ENCODE results near the gene MRPL42.

MRPL42 gene

GRCh38 chr12:93500667-93501066, 33.4 kb downstream of the MRPL42 start:
- no peak for FAIRE-seq

GRCh38 chr12:93502802-93503623, 35.7 kb downstream of the MRPL42 start:
- peak; percentile 82 for FAIRE-seq

- no peak for FAIRE-seq
Measured at GRCh38 chr12:93507165-93507564, 39.9 kb downstream of the MRPL42 start.

GRCh38 chr12:93509506-93509905, 42.2 kb downstream of the MRPL42 start:
- no peak for FAIRE-seq

GRCh38 chr12:93514853-93515252, 47.5 kb downstream of the MRPL42 start:
- no peak for FAIRE-seq

GRCh38 chr12:93518725-93519124, 51.4 kb downstream of the MRPL42 start:
- FAIRE-seq, result no peak

- FAIRE-seq, result no peak
Measured at GRCh38 chr12:93519859-93520258, 52.5 kb downstream of the MRPL42 start.

- no peak for FAIRE-seq
Measured at GRCh38 chr12:93520454-93520853, 53.1 kb downstream of the MRPL42 start.

- no peak for FAIRE-seq
Measured at GRCh38 chr12:93521225-93522080, 54.1 kb downstream of the MRPL42 start.

- FAIRE-seq, result no peak
Measured at GRCh38 chr12:93524386-93525133, 57.2 kb downstream of the MRPL42 start.

- no peak for FAIRE-seq
Measured at GRCh38 chr12:93526786-93527428, 59.6 kb downstream of the MRPL42 start.

- no peak for FAIRE-seq
Measured at GRCh38 chr12:93530358-93530757, 63.0 kb downstream of the MRPL42 start.

GRCh38 chr12:93533310-93533709, 66.0 kb downstream of the MRPL42 start:
- FAIRE-seq, result no peak

GRCh38 chr12:93536111-93536765, 68.9 kb downstream of the MRPL42 start:
- FAIRE-seq, result no peak

GRCh38 chr12:93536766-93537488, 69.6 kb downstream of the MRPL42 start:
- FAIRE-seq, result no peak

- no peak for FAIRE-seq
Measured at GRCh38 chr12:93537769-93538168, 70.5 kb downstream of the MRPL42 start.

GRCh38 chr12:93539821-93540220, 72.5 kb downstream of the MRPL42 start:
- no peak for FAIRE-seq

GRCh38 chr12:93540466-93540865, 73.2 kb downstream of the MRPL42 start:
- no peak for FAIRE-seq

- no peak for FAIRE-seq
Measured at GRCh38 chr12:93541578-93542225, 74.4 kb downstream of the MRPL42 start.

- no peak for FAIRE-seq
Measured at GRCh38 chr12:93547778-93548177, 80.5 kb downstream of the MRPL42 start.

- no peak for FAIRE-seq
Measured at GRCh38 chr12:93549174-93549573, 81.9 kb downstream of the MRPL42 start.

Measured in A204.1 (cell line).